ENCODE results near the gene ACBD4.

Gene ACBD4

DNA sequence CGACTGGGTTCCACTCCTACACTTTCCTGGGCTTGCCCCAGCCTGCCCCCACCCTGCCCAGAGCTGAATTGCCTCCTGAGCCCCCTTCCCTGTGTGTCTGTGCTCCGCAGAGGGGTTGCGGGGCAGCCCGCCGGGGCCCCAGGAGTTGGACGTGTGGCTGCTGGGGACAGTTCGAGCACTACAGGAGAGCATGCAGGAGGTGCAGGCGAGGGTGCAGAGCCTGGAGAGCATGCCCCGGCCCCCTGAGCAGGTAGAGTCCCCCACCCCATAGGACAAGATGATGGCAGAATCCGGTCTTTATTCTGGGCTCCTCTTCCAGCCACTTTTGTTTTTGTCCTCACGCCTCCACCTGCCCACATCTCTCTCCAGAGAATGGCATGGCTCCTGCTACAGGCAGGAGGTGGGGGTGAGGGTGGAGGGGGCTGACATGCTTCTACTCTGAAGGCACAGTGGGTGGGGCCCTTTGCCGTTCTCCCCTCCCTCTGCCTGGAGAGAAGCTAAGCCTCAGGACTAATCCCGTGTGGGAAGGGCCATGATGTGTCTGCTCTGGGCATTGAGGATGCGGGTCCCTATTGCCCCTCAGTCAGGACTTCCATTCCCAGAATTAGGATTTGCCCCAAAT lies 3.5 kb downstream of the ACBD4 start:
- no peak for DNase-seq

DNA sequence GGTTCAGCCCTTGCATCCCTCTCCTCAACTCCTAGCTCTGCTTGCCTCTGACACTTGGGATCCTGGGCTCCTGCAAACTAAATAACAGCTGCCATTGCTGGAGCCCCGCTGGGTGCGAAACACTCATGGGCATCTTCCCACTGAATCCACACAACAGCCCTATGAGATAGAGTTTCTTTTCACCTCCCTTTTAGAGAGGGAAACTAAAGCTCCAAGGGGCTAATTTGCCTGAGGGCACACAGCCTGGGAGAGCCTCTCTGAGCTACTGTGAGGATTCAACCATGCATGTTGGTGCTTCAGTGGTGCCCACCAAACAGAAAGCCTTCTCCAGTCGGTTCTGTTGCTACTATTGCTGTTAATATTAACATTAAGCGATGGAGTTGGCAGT lies 4.0 kb downstream of the ACBD4 start:
- no peak for DNase-seq

DNA sequence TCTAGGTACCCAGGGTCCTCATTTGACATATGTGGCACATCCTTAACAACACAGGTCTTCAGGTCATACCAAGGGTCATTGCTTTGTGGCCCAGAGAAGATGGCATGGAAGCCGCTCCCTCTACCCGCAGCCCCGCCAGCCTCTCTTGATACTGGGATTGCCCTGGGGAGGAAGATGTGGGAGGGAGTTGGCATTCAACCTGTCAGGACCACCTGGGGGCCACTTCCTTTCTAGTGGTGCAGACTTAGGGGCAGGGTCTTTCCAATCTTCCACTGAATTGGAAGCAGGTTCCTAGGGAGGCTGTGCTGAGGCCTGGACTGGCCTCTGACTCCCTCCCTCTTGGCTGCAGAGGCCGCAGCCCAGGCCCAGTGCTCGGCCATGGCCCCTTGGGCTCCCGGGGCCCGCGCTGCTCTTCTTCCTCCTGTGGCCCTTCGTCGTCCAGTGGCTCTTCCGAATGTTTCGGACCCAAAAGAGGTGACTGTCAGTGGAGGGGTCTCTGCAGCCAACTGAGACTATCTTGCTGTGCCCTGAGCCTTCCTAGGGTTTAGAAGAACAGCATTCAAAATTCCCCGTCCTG lies 7.7 kb downstream of the ACBD4 start:
- DNase-seq, result no peak

DNA sequence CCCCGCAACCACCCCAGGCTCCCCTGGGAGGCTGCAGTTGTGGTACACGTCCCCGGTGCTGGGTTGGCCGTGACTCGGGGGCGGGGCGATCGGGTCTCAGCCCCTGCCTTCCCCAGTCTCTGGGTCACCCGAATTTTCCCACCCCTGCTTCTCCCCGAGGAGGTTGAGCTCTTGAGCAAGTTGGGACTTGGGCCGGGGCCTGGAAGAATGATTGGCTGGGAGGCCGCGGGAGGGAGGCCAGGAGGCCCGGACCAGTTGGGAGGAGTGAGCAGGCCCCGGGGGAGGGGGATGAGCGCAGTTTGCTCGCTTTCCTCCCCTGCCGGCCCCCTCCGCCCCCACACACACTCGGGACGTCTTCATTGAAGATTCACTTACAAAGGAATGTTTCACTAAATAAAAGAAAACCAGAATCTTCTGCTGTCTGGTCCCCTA lies 8.3 kb downstream of the ACBD4 start:
- DNase-seq, result peak; percentile 18

DNA sequence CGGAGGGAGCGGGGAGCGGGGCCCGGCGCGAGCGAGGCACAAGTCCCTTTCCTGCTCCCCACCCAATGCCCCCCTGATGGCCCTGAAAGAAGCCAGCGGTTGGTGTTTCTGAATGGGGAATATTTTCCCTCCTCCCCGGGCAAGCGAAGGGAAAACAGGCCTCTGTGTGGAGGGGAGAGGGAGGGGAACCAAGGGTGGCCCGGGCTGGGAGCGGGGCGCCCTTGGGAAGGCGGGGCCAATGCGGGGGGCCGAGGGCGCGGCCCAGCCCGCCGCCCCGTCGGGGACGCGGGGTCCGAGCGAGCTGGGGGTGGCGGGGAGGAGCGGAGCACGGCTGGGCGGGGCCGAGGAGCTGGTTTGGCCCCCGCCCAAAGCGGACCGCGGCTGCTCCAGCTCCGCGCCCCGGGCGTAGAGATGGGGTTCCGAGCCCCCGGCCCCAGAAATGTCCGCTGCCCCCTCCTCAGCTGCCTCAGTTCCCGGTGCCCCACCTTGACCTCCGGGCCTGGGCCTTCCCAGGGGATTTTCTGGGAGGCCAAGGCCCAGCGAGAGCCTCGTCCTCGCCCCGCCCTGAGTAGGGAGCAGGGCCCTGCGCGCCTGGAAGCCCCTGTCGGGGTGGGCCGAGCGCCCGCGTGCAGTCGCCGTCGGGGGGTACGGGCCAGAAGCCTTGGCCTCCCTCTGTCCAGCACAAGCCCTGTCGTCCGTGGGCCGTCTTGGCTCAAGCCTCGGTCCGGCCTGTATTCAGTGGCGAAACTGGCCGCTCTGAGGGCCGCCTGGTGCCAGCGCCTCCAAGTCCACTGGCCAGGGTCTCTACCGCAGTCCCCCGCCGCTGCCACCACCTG lies 8.9 kb downstream of the ACBD4 start:
- DNase-seq, result peak; percentile 17

DNA sequence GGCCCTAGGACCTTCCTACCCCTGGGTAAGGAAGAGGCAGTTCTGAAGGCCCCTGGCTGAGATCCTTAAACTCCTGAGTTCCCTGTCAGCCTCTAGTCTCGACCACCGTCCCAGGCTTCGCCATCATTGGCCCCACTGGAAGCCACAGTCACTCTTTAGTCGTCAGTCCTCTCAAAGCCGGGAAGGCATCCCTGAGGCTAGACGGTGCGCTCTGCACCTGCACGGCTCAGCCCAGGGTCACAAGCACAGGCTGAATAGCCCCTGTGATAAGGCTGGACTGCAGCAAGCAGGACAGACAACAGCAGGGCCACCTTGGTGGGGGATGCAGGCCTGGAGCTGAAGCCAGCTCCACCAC lies 9.5 kb downstream of the ACBD4 start:
- no peak for DNase-seq

DNA sequence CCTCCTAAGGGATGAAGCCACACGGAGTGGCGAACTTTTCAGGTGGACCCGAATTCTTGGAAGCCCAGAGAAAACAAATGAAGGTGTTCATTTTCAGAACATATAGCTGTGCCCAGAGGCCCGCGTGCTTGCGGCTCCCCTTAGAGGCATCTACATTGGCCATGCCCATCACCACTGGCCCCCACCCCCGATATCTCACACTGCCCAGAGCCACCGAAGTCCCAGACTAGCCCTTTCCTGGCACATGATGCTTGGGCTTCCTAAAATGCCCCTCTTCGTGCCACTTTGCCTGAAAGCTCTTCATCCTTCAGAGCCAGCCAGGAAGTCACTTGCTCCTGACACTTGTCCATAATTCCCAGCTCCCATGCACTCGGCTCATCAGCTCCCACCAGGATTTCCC lies 10.7 kb downstream of the ACBD4 start:
- no peak for DNase-seq

DNA sequence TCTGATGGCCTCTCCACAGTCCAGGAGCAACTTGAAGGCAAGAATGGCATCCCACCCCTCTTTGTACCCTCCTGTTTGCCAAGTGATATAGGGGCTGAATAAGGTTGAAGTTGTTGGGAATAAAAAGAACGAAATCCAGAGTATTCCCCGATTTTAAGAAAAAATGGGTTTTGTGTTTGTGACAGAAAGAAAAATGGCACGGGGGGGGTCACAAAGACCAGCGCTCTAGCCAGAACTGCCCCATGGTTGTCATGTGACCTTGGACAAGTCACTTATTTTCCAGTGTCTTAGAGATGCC lies 11.1 kb downstream of the ACBD4 start:
- DNase-seq, result no peak

DNA sequence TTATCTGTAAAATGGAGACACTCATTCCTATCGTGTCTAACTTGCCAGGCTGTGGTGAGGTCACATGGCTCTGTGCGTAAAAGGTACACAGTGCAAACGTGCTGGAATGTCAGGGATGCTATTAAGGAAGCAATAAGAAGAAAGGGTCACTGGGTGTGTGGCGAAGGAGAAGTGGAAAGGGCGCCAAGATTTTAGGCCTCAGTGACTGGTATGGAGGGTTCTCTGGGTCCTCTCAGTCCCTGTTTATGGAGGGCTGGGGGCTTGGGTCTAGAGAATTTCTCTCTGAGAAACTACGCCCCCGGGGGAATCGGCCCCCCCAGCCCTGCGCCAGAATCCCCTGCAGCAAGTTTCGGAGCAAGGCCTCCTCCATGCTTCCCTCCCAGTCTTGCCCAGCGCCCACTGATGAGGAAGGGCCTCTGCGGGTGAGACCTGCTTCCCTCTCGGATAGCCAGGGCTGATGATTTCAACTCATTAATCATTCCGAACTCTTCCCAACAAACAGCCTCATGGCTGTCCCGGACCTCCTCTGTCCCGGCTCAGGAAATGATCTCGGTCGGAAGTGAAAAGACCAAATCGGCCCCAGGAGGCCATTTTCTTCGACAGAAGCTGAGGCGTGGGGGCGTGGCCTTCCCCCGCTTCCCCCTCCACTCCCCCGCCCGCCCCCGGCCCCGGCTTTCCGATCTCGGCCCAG lies 11.5 kb downstream of the ACBD4 start:
- no peak for DNase-seq

DNA sequence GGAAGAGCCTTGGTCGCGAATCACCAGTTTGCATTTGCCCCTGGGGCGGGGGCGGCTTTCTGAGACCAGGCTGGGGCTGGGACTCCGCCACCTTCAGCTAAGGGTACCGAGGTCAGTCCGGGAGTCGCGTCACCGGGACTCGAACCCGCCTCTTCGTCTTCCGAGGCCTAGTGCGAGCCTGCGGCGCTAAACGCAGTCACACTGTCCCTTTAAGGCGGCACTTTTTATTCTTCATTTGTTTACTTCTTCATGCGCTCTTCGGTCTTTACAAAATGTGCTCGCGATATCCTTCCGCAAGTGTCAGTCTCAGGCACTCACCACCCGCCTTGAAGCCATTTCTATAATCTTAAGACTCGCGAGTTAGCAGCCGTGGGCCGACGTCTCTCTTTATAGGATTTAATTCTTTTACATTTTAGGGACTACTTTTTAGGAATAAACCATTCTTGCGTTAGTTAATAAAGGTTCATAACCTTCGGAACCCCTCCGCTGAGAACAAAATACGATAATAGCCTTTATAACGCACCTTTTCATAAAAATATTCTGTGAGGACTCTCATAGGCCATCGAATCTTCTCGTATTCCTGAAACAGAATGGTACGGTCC lies 12.2 kb downstream of the ACBD4 start:
- DNase-seq, result peak; percentile 84

DNA sequence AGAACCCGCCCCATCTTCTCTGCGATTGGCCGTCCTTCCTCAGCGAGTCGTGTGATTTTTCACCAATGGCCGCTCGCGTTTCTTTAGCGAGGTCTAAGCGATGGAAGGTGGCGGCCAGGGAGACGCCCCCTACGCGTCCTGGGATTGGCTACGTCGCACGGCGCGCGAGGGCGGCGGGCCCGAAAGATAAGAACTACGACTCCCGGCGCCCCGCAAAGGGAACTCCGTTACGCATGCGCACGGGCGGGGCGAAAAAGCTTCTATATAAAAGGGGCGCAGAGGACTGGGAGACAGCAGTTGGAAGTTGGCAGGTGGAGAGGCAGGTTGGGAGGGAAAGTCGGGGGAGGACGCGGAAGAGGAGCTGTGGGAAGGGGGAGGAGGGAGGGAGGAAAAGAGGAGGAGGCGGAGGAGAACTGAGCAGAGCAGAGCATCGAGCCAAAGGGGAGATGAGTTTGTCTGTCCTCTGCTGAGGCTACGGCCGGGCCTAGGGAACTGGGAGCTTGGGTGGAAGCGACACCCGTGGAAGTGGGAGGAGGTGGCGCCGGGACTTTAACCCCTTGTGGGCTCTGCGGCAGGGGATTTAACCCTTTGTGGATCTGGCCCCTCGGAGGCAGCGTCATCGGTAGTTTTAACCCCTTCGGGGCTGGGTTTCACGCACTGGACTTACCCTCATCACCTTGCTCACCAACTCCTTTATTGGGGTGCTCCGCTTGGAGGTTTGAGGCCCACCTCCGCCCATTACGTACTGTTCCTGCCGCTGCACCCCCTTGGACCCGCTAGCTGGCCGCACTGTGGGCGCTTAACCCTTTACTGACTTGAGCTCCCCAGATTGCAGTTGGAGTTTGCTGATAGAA lies 12.9 kb downstream of the ACBD4 start, which contains the start of gene HEXIM1:
TSS of gene HEXIM1 (plus strand) at position 293 of the 854 bp plus-strand sequence. CDS start 716 bp downstream, outside the sequence.
- peak; percentile 99 for DNase-seq

DNA sequence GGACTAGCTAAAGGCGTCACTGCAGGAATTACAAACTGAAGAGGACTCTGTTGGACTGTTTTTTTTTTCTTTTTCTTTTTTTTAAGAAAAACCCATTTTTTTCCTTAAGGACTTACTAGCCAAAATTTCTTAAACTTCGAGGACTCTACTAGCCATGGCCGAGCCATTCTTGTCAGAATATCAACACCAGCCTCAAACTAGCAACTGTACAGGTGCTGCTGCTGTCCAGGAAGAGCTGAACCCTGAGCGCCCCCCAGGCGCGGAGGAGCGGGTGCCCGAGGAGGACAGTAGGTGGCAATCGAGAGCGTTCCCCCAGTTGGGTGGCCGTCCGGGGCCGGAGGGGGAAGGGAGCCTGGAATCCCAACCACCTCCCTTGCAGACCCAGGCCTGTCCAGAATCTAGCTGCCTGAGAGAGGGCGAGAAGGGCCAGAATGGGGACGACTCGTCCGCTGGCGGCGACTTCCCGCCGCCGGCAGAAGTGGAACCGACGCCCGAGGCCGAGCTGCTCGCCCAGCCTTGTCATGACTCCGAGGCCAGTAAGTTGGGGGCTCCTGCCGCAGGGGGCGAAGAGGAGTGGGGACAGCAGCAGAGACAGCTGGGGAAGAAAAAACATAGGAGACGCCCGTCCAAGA lies 13.7 kb downstream of the ACBD4 start:
- peak; percentile 80 for DNase-seq

DNA sequence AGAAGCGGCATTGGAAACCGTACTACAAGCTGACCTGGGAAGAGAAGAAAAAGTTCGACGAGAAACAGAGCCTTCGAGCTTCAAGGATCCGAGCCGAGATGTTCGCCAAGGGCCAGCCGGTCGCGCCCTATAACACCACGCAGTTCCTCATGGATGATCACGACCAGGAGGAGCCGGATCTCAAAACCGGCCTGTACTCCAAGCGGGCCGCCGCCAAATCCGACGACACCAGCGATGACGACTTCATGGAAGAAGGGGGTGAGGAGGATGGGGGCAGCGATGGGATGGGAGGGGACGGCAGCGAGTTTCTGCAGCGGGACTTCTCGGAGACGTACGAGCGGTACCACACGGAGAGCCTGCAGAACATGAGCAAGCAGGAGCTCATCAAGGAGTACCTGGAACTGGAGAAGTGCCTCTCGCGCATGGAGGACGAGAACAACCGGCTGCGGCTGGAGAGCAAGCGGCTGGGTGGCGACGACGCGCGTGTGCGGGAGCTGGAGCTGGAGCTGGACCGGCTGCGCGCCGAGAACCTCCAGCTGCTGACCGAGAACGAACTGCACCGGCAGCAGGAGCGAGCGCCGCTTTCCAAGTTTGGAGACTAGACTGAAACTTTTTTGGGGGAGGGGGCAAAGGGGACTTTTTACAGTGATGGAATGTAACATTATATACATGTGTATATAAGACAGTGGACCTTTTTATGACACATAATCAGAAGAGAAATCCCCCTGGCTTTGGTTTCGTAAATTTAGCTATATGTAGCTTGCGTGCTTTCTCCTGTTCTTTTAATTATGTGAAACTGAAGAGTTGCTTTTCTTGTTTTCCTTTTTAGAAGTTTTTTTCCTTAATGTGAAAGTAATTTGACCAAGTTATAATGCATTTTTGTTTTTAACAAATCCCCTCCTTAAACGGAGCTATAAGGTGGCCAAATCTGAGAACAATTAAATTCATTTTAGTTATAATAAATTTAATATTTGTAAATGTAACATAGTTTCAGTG lies 14.5 kb downstream of the ACBD4 start:
- DNase-seq, result peak; percentile 56

DNA sequence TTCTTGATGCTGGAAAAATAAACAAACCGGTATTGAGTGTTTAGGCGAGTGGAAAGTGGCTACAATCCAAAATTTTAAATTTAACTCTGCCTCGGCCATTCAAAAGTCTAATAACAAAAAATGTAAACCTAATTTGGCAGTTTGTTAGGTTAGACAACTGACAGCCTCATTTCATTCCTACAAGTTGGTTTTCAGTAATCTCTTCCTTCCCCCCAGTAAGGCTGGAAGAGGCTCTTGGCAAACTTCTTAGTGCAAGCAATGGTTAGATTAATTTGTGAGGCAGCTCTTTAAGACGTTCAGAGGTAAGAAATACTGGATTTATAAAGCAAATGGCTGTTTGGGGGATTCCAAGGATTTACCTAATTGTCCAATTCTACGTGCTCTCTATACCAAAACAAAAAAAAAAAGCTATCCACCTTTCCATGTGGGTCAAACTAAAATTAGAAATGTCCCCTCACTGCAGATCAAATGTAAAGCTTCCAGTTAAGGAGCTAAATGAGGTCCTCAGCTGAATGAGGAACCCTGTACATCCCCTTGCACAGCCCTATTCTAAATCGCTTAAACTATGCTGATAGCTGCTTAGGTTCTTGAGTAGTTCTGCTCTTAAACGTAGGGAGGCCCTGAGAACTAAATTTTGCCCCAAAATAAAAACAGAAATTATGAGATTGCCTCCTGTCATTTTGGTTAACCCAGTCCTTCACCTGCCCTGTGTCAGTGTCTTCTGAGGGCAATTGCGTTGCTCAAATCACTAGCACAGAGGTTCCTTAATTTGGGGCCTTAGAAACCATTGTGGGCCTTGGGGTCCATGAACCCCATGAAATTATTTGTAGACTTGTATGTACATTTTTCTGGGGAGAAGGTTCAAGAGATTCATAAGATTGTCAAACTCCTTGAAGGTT lies 15.7 kb downstream of the ACBD4 start:
- no peak for DNase-seq

DNA sequence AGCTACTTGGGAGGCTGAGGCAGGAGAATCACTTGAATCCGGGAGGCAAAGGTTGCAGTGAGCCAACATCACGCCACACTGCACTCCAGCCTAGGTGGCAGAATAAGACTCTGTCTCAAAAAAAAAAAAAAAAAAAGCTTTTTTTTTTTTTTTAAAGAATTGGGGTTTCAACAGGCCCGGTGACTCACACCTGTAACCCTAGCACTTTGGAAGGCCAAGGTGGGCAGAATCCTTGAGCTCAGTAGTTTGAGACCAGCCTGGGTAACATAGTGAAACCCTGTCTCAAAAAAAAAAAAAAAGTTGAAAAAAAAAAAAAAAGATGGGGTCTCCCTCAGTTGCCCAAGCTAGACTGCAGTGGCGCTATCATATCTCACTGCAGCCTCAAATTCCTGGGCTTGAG lies 19.5 kb downstream of the ACBD4 start:
- DNase-seq, result peak; percentile 22

DNA sequence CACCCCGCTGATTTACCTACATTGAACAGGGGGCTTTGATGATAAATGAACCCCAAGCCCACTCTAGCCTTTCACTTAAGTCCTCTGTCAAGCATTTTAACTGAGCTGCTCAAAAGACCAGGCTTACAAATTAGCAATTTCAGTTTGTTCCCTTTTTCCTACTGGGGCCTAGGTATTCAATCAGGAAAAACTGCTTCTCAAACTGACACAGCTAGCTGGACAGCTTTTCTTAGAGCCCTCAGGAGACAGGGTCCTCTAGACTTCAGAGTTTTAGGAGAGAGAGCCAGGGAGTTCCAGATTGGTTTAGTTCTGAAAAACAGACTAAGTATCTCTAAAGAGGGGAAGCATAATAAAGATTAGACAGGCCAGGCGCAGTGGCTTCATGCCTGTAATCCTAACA lies 20.0 kb downstream of the ACBD4 start:
- no peak for DNase-seq

DNA sequence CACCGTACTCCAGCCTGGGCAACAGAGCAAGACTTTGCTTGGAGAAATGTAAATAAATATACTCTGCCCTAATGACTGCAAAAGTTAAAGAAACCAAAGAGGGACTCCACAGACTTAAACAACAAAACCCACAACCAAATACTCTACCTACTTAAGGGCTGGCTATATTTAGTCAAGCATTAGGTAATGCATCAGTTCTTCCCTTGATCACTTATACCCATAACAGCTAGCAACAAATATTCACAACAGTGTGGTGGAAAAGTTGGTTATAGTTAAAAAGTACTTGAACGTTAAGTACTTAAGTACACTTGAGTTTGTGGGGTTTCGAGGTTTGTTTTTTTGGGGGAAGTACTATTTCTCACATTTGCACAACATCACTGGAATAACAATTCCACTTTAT lies 20.8 kb downstream of the ACBD4 start:
- no peak for DNase-seq

DNA sequence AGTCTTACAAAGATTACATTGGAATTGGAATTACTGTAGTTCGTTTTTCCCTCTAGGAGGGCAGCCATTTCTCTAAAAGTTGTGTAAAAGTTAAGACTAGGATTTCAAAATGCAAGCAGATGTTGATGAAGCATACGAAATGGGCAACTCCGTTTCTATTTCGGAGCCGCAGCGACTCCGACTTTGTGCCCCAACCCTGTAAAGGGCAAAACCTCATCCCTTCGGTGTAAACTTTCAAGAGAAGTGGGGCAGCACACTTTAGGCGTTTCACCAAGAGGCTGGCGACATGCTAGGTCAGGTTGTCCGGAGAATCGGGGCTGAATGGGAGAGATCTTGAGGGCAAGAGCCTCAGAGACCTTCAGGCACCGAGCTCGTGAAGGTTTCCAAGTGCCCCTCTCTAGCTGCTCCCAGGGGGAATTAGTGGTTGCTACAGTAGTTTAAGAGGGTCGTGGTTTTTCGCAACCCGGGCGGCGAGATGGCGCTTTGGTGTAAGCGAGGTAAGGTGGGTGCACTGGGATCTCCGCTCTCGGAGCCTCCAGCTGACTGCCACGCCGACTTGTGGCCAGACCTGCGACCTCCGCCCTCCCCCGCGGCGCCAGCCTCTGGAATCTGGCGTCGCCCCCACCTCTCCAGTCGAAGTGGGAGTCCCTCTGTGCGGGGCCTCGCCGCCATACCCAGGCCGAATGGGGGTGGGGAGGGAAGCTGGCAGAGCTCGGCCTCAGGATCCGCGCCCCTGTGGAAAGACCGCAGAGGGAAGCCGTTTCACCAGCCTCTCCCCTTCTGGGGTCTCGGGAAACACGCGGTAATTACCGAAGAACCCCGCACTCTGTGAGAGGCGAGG lies 25.2 kb downstream of the ACBD4 start:
- peak; percentile 66 for DNase-seq
